T-cell (primary cell): ENCODE measurements around the gene RAB1A. TPM values are rescaled to one million over a fixed set of nuclear protein-coding genes. Genes with fewer than 3 reads are reported as not detected.

Experiments used
- ATAC-seq, 4 experiments: fragments of 200-7000 bp in 3 of 4; fragments of 150-1000 bp in 1 of 4; cut with Tn5 transposase; replicated peaks in 1 of 4; 1 replicate in 3 of 4; 2 replicates in 1 of 4; pipeline ENCODE4 v1.10.0; 2021; ENCODE audit warnings: moderate library complexity in 3 of 4, mild to moderate bottlenecking in 2 of 4, moderate number of reproducible peaks in 1 of 4
- CTCF ChIA-PET, 2 donors: fragments of 300-600 bp; sonication (Branson Sonifier 250); formaldehyde crosslinking; loops; one replicate each; lab custom pipeline; 2022; ENCODE audit warnings: antibody characterized with exemption in 2 of 2; lab: Charles Lee
- POLR2A ChIA-PET, 2 donors: fragments of 300-600 bp; sonication (Branson Sonifier 250); formaldehyde crosslinking; loops; one replicate each; lab custom pipeline; 2022; ENCODE audit warnings: antibody characterized with exemption in 2 of 2; lab: Charles Lee
- DNase-seq, 35 experiments: peaks; one replicate each; pipeline versions ENCODE4 v3.0.0 to v3.0.0-alpha.2; 2013 to 2023
- H3K27ac ChIP-seq: one replicate; pipeline ENCODE4 v1.5.1; 2013; ENCODE audit warnings: low read length
- H3K27me3 ChIP-seq, 2 experiments: replicated peaks in 1 of 2; 1 replicate in 1 of 2; 2 replicates in 1 of 2; pipeline versions ENCODE4 v1.6.1 to v1.7.0; 2013; ENCODE audit warnings: low read length in 1 of 2, mixed read lengths in 1 of 2; ENCODE audit not compliant: control insufficient read depth in 2 of 2, insufficient read depth in 2 of 2; ENCODE audit errors: extremely low read depth in 1 of 2
- H3K36me3 ChIP-seq, 2 donors: 1 replicate in 1 of 2; 2 replicates in 1 of 2; pipeline versions ENCODE4 v1.6.1 to v1.7.0; 2013; ENCODE audit warnings: low read length in 1 of 2; ENCODE audit not compliant: control insufficient read depth in 2 of 2, insufficient read depth in 1 of 2; ENCODE audit errors: extremely low read depth in 1 of 2
- H3K4me1 ChIP-seq, 2 experiments: 1 replicate in 1 of 2; 2 replicates in 1 of 2; pipeline versions ENCODE4 v1.6.1 to v1.7.0; 2013; ENCODE audit warnings: low read length in 2 of 2, mixed read lengths in 1 of 2; ENCODE audit not compliant: insufficient read depth in 2 of 2, control insufficient read depth in 1 of 2; ENCODE audit errors: extremely low read depth in 1 of 2
- H3K4me3 ChIP-seq, 2 donors: 1 replicate in 1 of 2; 2 replicates in 1 of 2; pipeline versions ENCODE4 v1.5.1 to v1.7.0; 2013; ENCODE audit warnings: mild to moderate bottlenecking in 2 of 2, low read length in 1 of 2, moderate library complexity in 1 of 2; ENCODE audit not compliant: control insufficient read depth in 1 of 2; ENCODE audit errors: extremely low read depth in 1 of 2
- H3K9me3 ChIP-seq: 2 replicates; pipeline ENCODE4 v1.7.0; 2013
- H3K27ac Mint-ChIP-seq, 2 donors: one replicate each; pipeline ENCODE4 v1.8.0; 2020 to 2021; ENCODE audit warnings: mild to moderate bottlenecking in 2 of 2, mixed read lengths in 2 of 2
- H3K27me3 Mint-ChIP-seq, 2 donors: one replicate each; pipeline ENCODE4 v1.8.0; 2021 to 2022; ENCODE audit warnings: mixed read lengths in 2 of 2
- H3K36me3 Mint-ChIP-seq: one replicate; pipeline ENCODE4 v1.8.0; 2021; ENCODE audit warnings: mixed read lengths
- H3K4me1 Mint-ChIP-seq, 3 donors: one replicate each; pipeline ENCODE4 v1.8.0; 2020 to 2022; ENCODE audit warnings: mixed read lengths in 3 of 3, mild to moderate bottlenecking in 1 of 3
- H3K4me3 Mint-ChIP-seq, 3 donors: one replicate each; pipeline ENCODE4 v1.8.0; 2020 to 2022; ENCODE audit warnings: mild to moderate bottlenecking in 3 of 3, mixed read lengths in 3 of 3, moderate library complexity in 3 of 3
- H3K9me3 Mint-ChIP-seq, 3 donors: one replicate each; pipeline ENCODE4 v1.8.0; 2020 to 2022; ENCODE audit warnings: mixed read lengths in 3 of 3
- WGBS: methylation state at CpG from one replicate; pipeline ENCODE4 v1.1.5; 2013; ENCODE audit warnings: missing lambda C conversion rate; ENCODE audit not compliant: insufficient coverage; 5-methylcytosine and 5-hydroxymethylcytosine counted together
- total RNA-seq, 35 experiments: library from RNA in 6 of 35; stranded (reverse) in 6 of 35; fragments of 120-200 nt in 1 of 35; gene quantifications; one replicate each; pipeline versions ENCODE4 v1.2.1 to v1.2.4 and lab custom pipeline; 2013 to 2026

RAB1A gene
- total RNA-seq, 5 donors from 2014 or later (not counting 1 experiment from before 2014, with no cell fraction given) = 39.1 to 54.3 (median 42.6) TPM

DNA sequence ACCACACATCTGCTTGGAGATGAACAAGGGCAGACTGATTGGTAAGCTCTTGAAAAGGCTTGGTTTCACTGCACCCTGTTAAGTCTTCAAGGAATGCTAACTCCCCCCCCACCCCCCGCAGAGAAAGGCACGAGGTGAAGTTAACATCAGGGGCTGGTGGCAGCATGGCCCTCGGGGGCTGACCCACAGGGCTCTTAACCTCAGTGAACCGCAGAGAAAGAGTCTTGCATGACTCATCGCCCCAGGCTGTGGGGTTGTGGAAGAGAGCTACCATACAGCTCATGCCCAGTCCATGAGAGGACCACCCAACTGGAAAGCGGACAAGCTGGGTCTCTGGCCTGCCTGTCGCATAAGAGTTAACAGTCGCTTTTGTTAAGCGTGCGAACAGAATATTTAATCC lies 84.3 kb downstream of the RAB1A start:
- H3K36me3 ChIP-seq = peaks cover 0 to 8% of the 10 kb centered on the region in 2 donors
- no peak overlapping the region for H3K4me3 Mint-ChIP-seq
- peaks cover 39% of the 10 kb centered on the region for H3K36me3 Mint-ChIP-seq
- H3K4me1 Mint-ChIP-seq = peaks cover under 1 to 1% (median 1%) of the 10 kb centered on the region in 3 donors
- DNase-seq (no peak), ATAC-seq (no peak)
- H3K27ac Mint-ChIP-seq = no peak overlapping the region
- H3K9me3 Mint-ChIP-seq = peaks cover 9 to 21% (median 10%) of the 10 kb centered on the region in 3 donors
- WGBS = 95% methylated on average over 3 of the region's 10 CpGs
- H3K27me3 Mint-ChIP-seq = no peaks in the 10 kb centered on the region
- POLR2A ChIA-PET = no interaction called here
- no peaks in the 10 kb centered on the region for H3K27me3 ChIP-seq
- H3K4me3 ChIP-seq = no peak overlapping the region
- peaks cover 0 to under 1% of the 10 kb centered on the region in 2 experiments for H3K4me1 ChIP-seq
- CTCF ChIA-PET = interaction anchor here in 1 of 2 donors (1.3 kb wide), 1 partner anchor 10 kb away, joined by 5 read pairs; the partner anchor contains the start of gene CEP68
- no peak overlapping the region for H3K27ac ChIP-seq
- no peaks in the 10 kb centered on the region for H3K9me3 ChIP-seq

- Histone ChIP-seq H3K4me1 (peaks cover 3 to 5% of the 10 kb centered on the region in 2 experiments), H3K36me3 (peaks cover 0 to 8% of the 10 kb centered on the region in 2 donors), H3K4me3 (no peak overlapping the region), H3K9me3 (no peaks in the 10 kb centered on the region), H3K27ac (no peak overlapping the region), H3K27me3 (no peaks in the 10 kb centered on the region)
- H3K36me3 Mint-ChIP-seq = peaks cover 39% of the 10 kb centered on the region
- H3K27ac Mint-ChIP-seq = peak overlapping the region in 1 of 2 donors; percentile 13
- H3K4me3 Mint-ChIP-seq = no peak overlapping the region
- H3K4me1 Mint-ChIP-seq = peaks cover 7 to 13% (median 10%) of the 10 kb centered on the region in 3 donors
- no peaks in the 10 kb centered on the region for H3K27me3 Mint-ChIP-seq
- no peak for ATAC-seq
- peaks cover 9 to 21% (median 10%) of the 10 kb centered on the region in 3 donors for H3K9me3 Mint-ChIP-seq
- 93% methylated on average over 4 of the region's 7 CpGs for WGBS
- DNase-seq = no peak
- CTCF ChIA-PET = interaction anchor here in 1 of 2 donors (0.8 to 1.2 kb wide), 2 partner anchors 12 to 27 kb away, joined by 3 to 6 read pairs; no protein-coding TSS in a partner anchor
- POLR2A ChIA-PET = interaction anchor here in 1 of 2 donors (0.6 kb wide), 1 partner anchor 65 kb away, joined by 4 read pairs; no protein-coding TSS in a partner anchor
Measured at GRCh38 chr2:65044097-65044735, 85.7 kb downstream of the RAB1A start.

DNA sequence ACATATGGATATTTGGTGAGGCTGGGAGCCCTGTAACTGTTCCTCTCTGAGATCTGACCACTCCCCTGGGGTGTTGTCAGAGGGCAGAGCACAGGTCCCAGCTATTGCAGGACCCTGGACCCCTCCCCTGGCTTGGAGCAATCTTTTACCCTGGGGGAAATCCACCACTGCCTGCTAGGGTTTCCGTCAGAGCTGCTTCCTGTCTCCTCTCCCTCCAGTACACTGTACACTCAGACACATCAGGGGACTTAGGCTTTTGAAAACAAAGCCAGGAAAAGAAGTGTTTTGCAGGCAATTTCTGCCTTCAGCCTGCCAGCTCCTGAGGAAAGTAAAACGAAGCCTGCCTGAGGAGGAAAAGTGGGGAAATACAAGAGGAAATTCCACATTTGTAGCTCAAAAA lies 86.9 kb downstream of the RAB1A start:
- ChIA-PET CTCF (interaction anchor here (0.6 to 1.2 kb wide), 5 partner anchors 9 to 125 kb away, joined by 3 to 9 read pairs (median 3); partner anchors contain the start of gene CEP68 (in 1 of the 2)), POLR2A (interaction anchor here in 1 of 2 donors (0.6 to 0.7 kb wide), 2 partner anchors 9 to 77 kb away, joined by 4 to 7 read pairs; no protein-coding TSS in a partner anchor)
- Mint-ChIP-seq H3K4me1 (peaks cover 7 to 13% (median 10%) of the 10 kb centered on the region in 3 donors), H3K9me3 (peaks cover 9 to 17% (median 10%) of the 10 kb centered on the region in 3 donors), H3K27ac (no peak overlapping the region), H3K36me3 (peaks cover 34% of the 10 kb centered on the region), H3K4me3 (no peak overlapping the region), H3K27me3 (no peaks in the 10 kb centered on the region)
- H3K4me3 ChIP-seq = no peak overlapping the region
- DNase-seq (no peak), ATAC-seq (no peak)
- H3K27ac ChIP-seq = no peak overlapping the region
- H3K4me1 ChIP-seq = peaks cover 3 to 5% of the 10 kb centered on the region in 2 experiments
- 88% methylated on average over 1 of the region's 2 CpGs for WGBS
- no peaks in the 10 kb centered on the region for H3K27me3 ChIP-seq
- H3K36me3 ChIP-seq = peaks cover 0 to 8% of the 10 kb centered on the region in 2 donors
- H3K9me3 ChIP-seq = no peaks in the 10 kb centered on the region

GRCh38 chr2:65040400-65041261 lies 89.3 kb downstream of the RAB1A start:
- WGBS = 33% methylated on average over 7 of the region's 13 CpGs
- Histone ChIP-seq H3K27ac (no peak overlapping the region), H3K27me3 (no peaks in the 10 kb centered on the region), H3K36me3 (peaks cover 0 to 8% of the 10 kb centered on the region in 2 donors), H3K9me3 (no peaks in the 10 kb centered on the region), H3K4me1 (peaks cover 3 to 5% of the 10 kb centered on the region in 2 experiments), H3K4me3 (no peak overlapping the region)
- Mint-ChIP-seq H3K27ac (no peak overlapping the region), H3K27me3 (no peaks in the 10 kb centered on the region), H3K4me1 (peaks cover 7 to 20% (median 10%) of the 10 kb centered on the region in 3 donors), H3K36me3 (peaks cover 29% of the 10 kb centered on the region), H3K4me3 (no peak overlapping the region), H3K9me3 (peaks cover 9 to 17% (median 10%) of the 10 kb centered on the region in 3 donors)
- DNase-seq (peak; percentile 32 to 87 (median 62)), ATAC-seq (peak; percentile 95 to 99 (median 97))
- ChIA-PET POLR2A (no interaction called here), CTCF (interaction anchor here (0.6 to 1.8 kb wide), 8 partner anchors 15 to 476 kb away, joined by 3 to 15 read pairs (median 5); no protein-coding TSS in a partner anchor)

DNA sequence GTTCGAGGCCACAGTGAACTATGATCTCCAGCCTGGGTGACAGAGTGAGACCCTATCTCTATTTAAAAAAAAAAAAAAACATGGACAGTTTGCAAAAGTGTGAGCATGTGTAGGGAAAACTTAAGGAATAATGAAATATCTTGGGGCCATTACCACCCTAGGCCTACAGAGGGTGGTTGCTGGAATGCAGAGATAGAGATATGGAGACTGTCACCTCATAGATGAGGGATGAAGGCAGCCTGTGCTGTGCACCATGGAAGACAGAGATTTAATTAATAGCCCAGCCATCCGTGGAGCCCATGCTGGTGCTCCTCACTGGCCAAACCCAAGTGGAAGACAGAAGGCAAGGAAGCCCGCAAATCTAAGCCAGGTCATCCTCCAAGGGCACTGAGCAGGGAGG lies 90.3 kb downstream of the RAB1A start:
- no peaks in the 10 kb centered on the region for H3K9me3 ChIP-seq
- H3K4me3 Mint-ChIP-seq = no peak overlapping the region
- H3K4me1 ChIP-seq = peaks cover 3 to 5% of the 10 kb centered on the region in 2 experiments
- CTCF ChIA-PET = interaction anchor here (0.8 to 1.3 kb wide), 4 partner anchors 12 to 123 kb away, joined by 3 to 6 read pairs (median 3); no protein-coding TSS in a partner anchor
- peaks cover 19% of the 10 kb centered on the region for H3K36me3 Mint-ChIP-seq
- H3K27me3 Mint-ChIP-seq = no peaks in the 10 kb centered on the region
- 93% methylated on average over 3 of the region's 3 CpGs for WGBS
- H3K27ac Mint-ChIP-seq = no peak overlapping the region
- no peak overlapping the region for H3K4me3 ChIP-seq
- ATAC-seq (no peak), DNase-seq (no peak)
- H3K27ac ChIP-seq = no peak overlapping the region
- H3K27me3 ChIP-seq = no peaks in the 10 kb centered on the region
- POLR2A ChIA-PET = no interaction called here
- H3K4me1 Mint-ChIP-seq = peaks cover 7 to 20% (median 10%) of the 10 kb centered on the region in 3 donors
- peaks cover 4 to 8% (median 8%) of the 10 kb centered on the region in 3 donors for H3K9me3 Mint-ChIP-seq
- H3K36me3 ChIP-seq = peaks cover 0 to 3% of the 10 kb centered on the region in 2 donors

GRCh38 chr2:65037178-65037577 lies 92.7 kb downstream of the RAB1A start:
- Histone ChIP-seq H3K4me3 (no peak overlapping the region), H3K36me3 (no peaks in the 10 kb centered on the region), H3K4me1 (peaks cover 6 to 16% of the 10 kb centered on the region in 2 experiments), H3K27ac (no peak overlapping the region), H3K9me3 (no peaks in the 10 kb centered on the region), H3K27me3 (no peaks in the 10 kb centered on the region)
- ChIA-PET CTCF (no interaction called here), POLR2A (no interaction called here)
- Mint-ChIP-seq H3K27me3 (no peaks in the 10 kb centered on the region), H3K4me3 (no peak overlapping the region), H3K4me1 (peaks cover 12 to 25% (median 18%) of the 10 kb centered on the region in 3 donors), H3K9me3 (no peaks in the 10 kb centered on the region), H3K27ac (no peak overlapping the region), H3K36me3 (peaks cover 7% of the 10 kb centered on the region)
- 87% methylated on average over 3 of the region's 3 CpGs for WGBS
- ATAC-seq (no peak), DNase-seq (no peak)
